Tibial artery (tissue), 4 donors: ENCODE results near the gene SAMD4A.

Experiments
- DNase-seq, 2 donors: peaks; one replicate each; pipeline ENCODE4 v3.0.0-alpha.2; 2019
- H3K27ac ChIP-seq, 2 donors: fragments of 200-600 bp; sonication (generic) in 1 of 2; 1 replicate in 1 of 2; 2 replicates in 1 of 2; pipeline ENCODE4 v1.5.1; 2018 to 2019; ENCODE audit warnings: mild to moderate bottlenecking in 1 of 2
- H3K27me3 ChIP-seq, 2 donors: fragments of 200-600 bp; sonication (generic) in 1 of 2; one replicate each; pipeline versions ENCODE4 v1.5.1 to v1.6.0; 2016 to 2019
- H3K36me3 ChIP-seq, 3 donors: fragments of 200-600 bp; sonication (generic) in 2 of 3; one replicate each; pipeline ENCODE4 v1.5.1; 2016 to 2019; ENCODE audit warnings: mild to moderate bottlenecking in 2 of 3
- H3K4me1 ChIP-seq, 4 donors: fragments of 200-600 bp; sonication (generic) in 2 of 4; 1 replicate in 3 of 4; 2 replicates in 1 of 4; pipeline ENCODE4 v1.5.1; 2016 to 2019
- H3K4me3 ChIP-seq, 2 donors: fragments of 200-600 bp; sonication (generic) in 1 of 2; 1 replicate in 1 of 2; 2 replicates in 1 of 2; pipeline ENCODE4 v1.5.1; 2018 to 2019; ENCODE audit warnings: mild to moderate bottlenecking in 2 of 2
- H3K9me3 ChIP-seq, 3 donors: fragments of 200-600 bp; sonication (generic) in 1 of 3; one replicate each; pipeline ENCODE4 v1.5.1; 2016 to 2019
- intact Hi-C: fragments of 100-400 bp; cut with DNase I; formaldehyde crosslinking; loops from one replicate; pipeline ENCODE4 v1.15.0; 2023; ENCODE audit warnings: low total_unique reads
- TF ChIP-seq, protein P1 (sequence below), 2 experiments: fragments of 200-600 bp in 1 of 2; fragments of 450-650 bp in 1 of 2; IDR thresholded peaks; one replicate each; pipeline ENCODE4 v1.5.1; 2017 to 2019; ENCODE audit warnings: antibody characterized with exemption in 2 of 2, mild to moderate bottlenecking in 1 of 2, moderate library complexity in 1 of 2

Gene SAMD4A

DNA sequence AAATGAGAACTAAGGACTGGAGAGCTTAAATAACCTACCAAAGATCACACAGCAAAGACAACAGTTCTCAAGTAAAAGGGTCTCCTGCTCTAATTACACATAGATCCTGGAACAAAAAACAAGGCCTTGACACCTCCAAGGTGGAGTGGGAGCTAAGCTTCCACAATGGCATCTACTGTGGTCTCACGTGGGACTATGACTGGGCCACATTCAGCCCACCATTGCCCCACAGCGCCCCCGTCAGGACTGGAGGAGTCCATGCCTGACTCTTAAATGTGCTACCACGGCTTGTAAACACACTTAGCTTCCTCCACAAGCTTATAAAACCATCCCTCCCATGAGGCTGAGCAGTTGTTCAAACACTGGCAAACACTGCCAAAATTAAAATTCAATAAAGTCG lies 247.1 kb downstream of the SAMD4A start:
- H3K4me3 ChIP-seq = no peak overlapping the region
- no peak for DNase-seq
- TF ChIP-seq, protein P1, sequence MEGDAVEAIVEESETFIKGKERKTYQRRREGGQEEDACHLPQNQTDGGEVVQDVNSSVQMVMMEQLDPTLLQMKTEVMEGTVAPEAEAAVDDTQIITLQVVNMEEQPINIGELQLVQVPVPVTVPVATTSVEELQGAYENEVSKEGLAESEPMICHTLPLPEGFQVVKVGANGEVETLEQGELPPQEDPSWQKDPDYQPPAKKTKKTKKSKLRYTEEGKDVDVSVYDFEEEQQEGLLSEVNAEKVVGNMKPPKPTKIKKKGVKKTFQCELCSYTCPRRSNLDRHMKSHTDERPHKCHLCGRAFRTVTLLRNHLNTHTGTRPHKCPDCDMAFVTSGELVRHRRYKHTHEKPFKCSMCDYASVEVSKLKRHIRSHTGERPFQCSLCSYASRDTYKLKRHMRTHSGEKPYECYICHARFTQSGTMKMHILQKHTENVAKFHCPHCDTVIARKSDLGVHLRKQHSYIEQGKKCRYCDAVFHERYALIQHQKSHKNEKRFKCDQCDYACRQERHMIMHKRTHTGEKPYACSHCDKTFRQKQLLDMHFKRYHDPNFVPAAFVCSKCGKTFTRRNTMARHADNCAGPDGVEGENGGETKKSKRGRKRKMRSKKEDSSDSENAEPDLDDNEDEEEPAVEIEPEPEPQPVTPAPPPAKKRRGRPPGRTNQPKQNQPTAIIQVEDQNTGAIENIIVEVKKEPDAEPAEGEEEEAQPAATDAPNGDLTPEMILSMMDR (IDR thresholded peaks at IDR 0.05) = no peak
- H3K27me3 ChIP-seq = no peaks in the 10 kb centered on the region
- intact Hi-C loops = no loop called here
- H3K4me1 ChIP-seq = no peaks in the 10 kb centered on the region
- no peak overlapping the region for H3K27ac ChIP-seq
- no peaks in the 10 kb centered on the region for H3K36me3 ChIP-seq
- H3K9me3 ChIP-seq = no peaks in the 10 kb centered on the region

DNA sequence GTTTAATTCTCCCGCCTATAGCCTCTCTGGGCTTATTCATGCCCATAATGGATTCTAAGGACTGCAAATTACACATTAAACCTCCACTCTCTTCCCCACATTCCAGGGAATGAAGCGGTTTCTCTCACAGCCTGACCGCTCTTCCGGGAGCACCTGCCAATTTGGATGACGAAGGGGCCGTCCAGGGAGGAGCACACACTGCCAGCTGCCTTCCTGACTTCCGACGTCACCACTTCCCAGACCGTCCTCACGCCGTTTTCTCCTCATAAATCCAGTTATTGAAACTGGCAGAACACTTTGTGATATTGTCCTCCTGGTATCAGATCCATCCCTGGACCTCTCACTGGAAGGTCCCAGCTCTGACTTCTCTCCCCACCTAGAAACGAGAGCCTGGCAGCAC lies 248.1 kb downstream of the SAMD4A start:
- H3K4me3 ChIP-seq = no peak overlapping the region
- TF ChIP-seq, protein P1 (IDR thresholded peaks at IDR 0.05) = no peak
- no peaks in the 10 kb centered on the region for H3K36me3 ChIP-seq
- intact Hi-C loops = no loop called here
- peak in 1 of 2 donors; percentile 45 for DNase-seq
- H3K27me3 ChIP-seq = no peaks in the 10 kb centered on the region
- no peaks in the 10 kb centered on the region for H3K4me1 ChIP-seq
- no peaks in the 10 kb centered on the region for H3K9me3 ChIP-seq
- no peak overlapping the region for H3K27ac ChIP-seq

DNA sequence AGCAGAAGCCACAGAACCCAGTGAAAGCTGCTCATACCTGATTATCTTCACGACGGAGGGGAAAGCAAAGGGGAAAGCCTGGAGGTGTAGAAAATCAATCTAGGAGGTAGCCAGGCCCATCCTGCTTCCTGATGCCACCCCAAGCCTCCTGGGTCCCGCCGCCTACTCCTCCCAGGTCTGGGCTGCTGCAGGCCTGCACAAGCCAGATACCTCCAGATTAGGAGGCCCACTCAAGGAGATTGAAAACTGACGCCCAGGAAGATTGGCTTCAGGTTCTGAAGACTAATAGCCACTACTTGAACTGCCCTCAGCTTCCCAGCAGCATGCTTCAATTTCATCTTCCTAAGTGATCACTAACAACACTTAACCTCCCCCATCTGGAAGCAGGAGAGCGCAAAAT lies 248.6 kb downstream of the SAMD4A start:
- intact Hi-C loops = no loop called here
- TF ChIP-seq, protein P1 (IDR thresholded peaks at IDR 0.05) = no peak
- H3K9me3 ChIP-seq = no peaks in the 10 kb centered on the region
- H3K36me3 ChIP-seq = no peaks in the 10 kb centered on the region
- H3K4me3 ChIP-seq = no peak overlapping the region
- no peaks in the 10 kb centered on the region for H3K4me1 ChIP-seq
- DNase-seq = no peak
- H3K27me3 ChIP-seq = no peaks in the 10 kb centered on the region
- no peak overlapping the region for H3K27ac ChIP-seq

DNA sequence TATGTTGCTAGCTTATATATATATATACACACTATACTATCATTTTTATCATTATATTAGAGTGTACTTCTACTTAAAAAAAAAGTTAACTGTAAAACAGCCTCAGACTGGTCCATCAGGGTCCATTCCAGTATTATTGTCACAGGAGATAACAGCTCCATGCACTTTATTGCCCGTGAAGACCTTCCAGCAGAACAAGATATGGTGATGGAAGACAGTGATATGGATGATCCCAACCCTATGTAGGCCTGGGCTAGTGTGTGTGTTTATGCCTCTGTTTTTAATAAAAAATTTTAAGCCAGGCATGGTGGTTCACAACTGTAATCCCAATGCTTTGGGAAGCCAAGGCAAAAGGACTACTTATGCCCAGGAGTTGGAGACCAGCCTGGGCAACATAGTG lies 249.5 kb downstream of the SAMD4A start:
- TF ChIP-seq, protein P1 (IDR thresholded peaks at IDR 0.05) = no peak
- intact Hi-C loops = no loop called here
- Histone ChIP-seq H3K4me3 (no peak overlapping the region), H3K27me3 (no peaks in the 10 kb centered on the region), H3K9me3 (no peaks in the 10 kb centered on the region), H3K4me1 (no peaks in the 10 kb centered on the region), H3K36me3 (no peaks in the 10 kb centered on the region), H3K27ac (no peak overlapping the region)
- no peak for DNase-seq

DNA sequence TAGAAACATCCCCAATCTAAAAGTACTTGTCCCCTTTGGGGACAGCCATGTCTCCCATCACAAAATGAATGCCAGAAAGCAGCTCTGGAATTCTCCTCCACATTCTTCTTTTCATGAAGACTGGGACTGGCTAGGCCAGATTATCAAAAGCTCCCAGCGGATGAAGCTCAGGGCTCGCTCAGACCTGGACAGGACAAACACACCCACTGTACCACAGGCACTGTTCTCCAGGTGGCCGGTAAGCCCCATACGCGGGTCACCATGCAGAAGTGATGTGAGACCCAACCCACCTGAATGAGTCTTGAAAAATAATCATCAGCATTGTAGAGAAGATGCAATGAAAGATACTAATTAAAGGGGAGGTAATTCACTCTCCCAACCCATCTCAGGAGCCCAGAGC lies 250.6 kb downstream of the SAMD4A start:
- H3K36me3 ChIP-seq = no peaks in the 10 kb centered on the region
- DNase-seq = no peak
- H3K4me3 ChIP-seq = no peak overlapping the region
- intact Hi-C loops = no loop called here
- H3K27me3 ChIP-seq = no peaks in the 10 kb centered on the region
- H3K4me1 ChIP-seq = no peaks in the 10 kb centered on the region
- H3K9me3 ChIP-seq = no peaks in the 10 kb centered on the region
- H3K27ac ChIP-seq = no peak overlapping the region
- TF ChIP-seq, protein P1 (IDR thresholded peaks at IDR 0.05) = no peak
